H1 (cell line): ENCODE data around the gene CSPG5. TPM values are rescaled to one million over a fixed set of nuclear protein-coding genes. Genes with fewer than 3 reads are reported as not detected.

Experiments used
- CTCF ChIA-PET: fragments of 300-600 bp; sonication (Branson Sonifier 250); formaldehyde crosslinking; loops from one replicate; lab custom pipeline; 2021; ENCODE audit not compliant: partially characterized antibody; lab: Charles Lee
- POLR2A ChIA-PET: fragments of 300-600 bp; sonication (Branson Sonifier 250); formaldehyde crosslinking; loops from one replicate; lab custom pipeline; 2021; ENCODE audit warnings: inconsistent platforms; ENCODE audit not compliant: partially characterized antibody; lab: Charles Lee
- DNase-seq, 2 experiments: peaks; one replicate each; pipeline versions ENCODE4 v3.0.0 to v3.0.0-alpha.2; 2010 to 2022; ENCODE audit warnings: low spot score in 2 of 2, low read depth in 1 of 2, mixed read lengths in 1 of 2
- FAIRE-seq: peaks from 2 replicates; lab custom pipeline; 2011; peaks lifted over from hg19 to GRCh38; lab: Jason Lieb, UNC
- H2AFZ ChIP-seq: 2 replicates; pipeline ENCODE4 v1.8.1; 2012; ENCODE audit warnings: low read length, inconsistent platforms
- H2AK5ac ChIP-seq: 2 replicates; pipeline ENCODE4 v1.6.1; 2013; ENCODE audit warnings: low read depth, low read length
- H2BK120ac ChIP-seq: replicated peaks from 2 replicates; pipeline ENCODE3; 2013; ENCODE audit warnings: low read depth, low read length, inconsistent platforms
- H2BK12ac ChIP-seq: 2 replicates; pipeline ENCODE4 v1.6.1; 2013; ENCODE audit warnings: low read depth, low read length
- H2BK15ac ChIP-seq: 2 replicates; pipeline ENCODE4 v1.6.1; 2013; ENCODE audit warnings: low read length
- H2BK20ac ChIP-seq: 2 replicates; pipeline ENCODE4 v1.6.1; 2013; ENCODE audit warnings: low read length
- H2BK5ac ChIP-seq: 2 replicates; pipeline ENCODE4 v1.6.1; 2013; ENCODE audit warnings: low read depth, low read length
- H3K14ac ChIP-seq: 2 replicates; pipeline ENCODE4 v1.6.1; 2013; ENCODE audit warnings: inconsistent platforms; ENCODE audit not compliant: insufficient read length
- H3K18ac ChIP-seq: 2 replicates; pipeline ENCODE4 v1.6.1; 2013; ENCODE audit warnings: low read length; ENCODE audit errors: extremely low read depth
- H3K23ac ChIP-seq: 2 replicates; pipeline ENCODE4 v1.6.1; 2013; ENCODE audit warnings: inconsistent platforms; ENCODE audit not compliant: insufficient read length
- H3K23me2 ChIP-seq: 2 replicates; pipeline ENCODE4 v1.6.1; 2013; ENCODE audit warnings: low read depth, low read length
- H3K27ac ChIP-seq: 2 replicates; pipeline ENCODE4 v1.6.1; 2011; ENCODE audit warnings: low read depth, low read length, inconsistent platforms
- H3K27me3 ChIP-seq, 4 experiments: replicated peaks in 1 of 4; 1 replicate in 1 of 4; 2 replicates in 3 of 4; pipeline versions ENCODE4 v1.6.1 to v1.8.1; 2011 to 2013; ENCODE audit warnings: low read length in 3 of 4, mild to moderate bottlenecking in 3 of 4, inconsistent platforms in 2 of 4, mixed read lengths in 2 of 4, moderate library complexity in 1 of 4; ENCODE audit not compliant: control insufficient read depth in 3 of 4, insufficient read depth in 3 of 4; ENCODE audit errors: extremely low read depth in 1 of 4
- H3K36me3 ChIP-seq, 4 experiments: 2 replicates each; pipeline versions ENCODE4 v1.6.1 to v1.8.1; 2011 to 2013; ENCODE audit warnings: mild to moderate bottlenecking in 4 of 4, low read length in 3 of 4, moderate library complexity in 2 of 4, control low read depth in 1 of 4, inconsistent platforms in 1 of 4; ENCODE audit not compliant: insufficient read depth in 4 of 4, control insufficient read depth in 2 of 4
- H3K4ac ChIP-seq: replicated peaks from 2 replicates; pipeline ENCODE3; 2013; ENCODE audit warnings: low read length, low read depth, mixed read lengths, inconsistent platforms; ENCODE audit not compliant: insufficient read length
- H3K4me1 ChIP-seq, 4 experiments: replicated peaks in 1 of 4; 1 replicate in 1 of 4; 2 replicates in 3 of 4; pipeline versions ENCODE4 v1.6.1 to v1.8.1; 2011 to 2013; ENCODE audit warnings: low read length in 3 of 4, inconsistent platforms in 2 of 4, mixed read lengths in 1 of 4; ENCODE audit not compliant: insufficient read depth in 4 of 4, control insufficient read depth in 3 of 4
- H3K4me2 ChIP-seq, 2 experiments: 2 replicates each; pipeline versions ENCODE4 v1.6.1 to v1.8.1; 2011 to 2013; ENCODE audit warnings: low read depth in 2 of 2, low read length in 2 of 2, control low read depth in 1 of 2, inconsistent platforms in 1 of 2, mild to moderate bottlenecking in 1 of 2; ENCODE audit not compliant: insufficient read depth in 1 of 2
- H3K4me3 ChIP-seq, 4 experiments: fragments of 200-600, 300-600 bp in 1 of 4; sonication (generic), shearing (Covaris generic), sonication (Bioruptor Twin) in 1 of 4; 2 replicates each; pipeline versions ENCODE4 v1.5.1 to v1.8.1; 2011 to 2016; ENCODE audit warnings: low read length in 4 of 4, low read depth in 3 of 4, control low read depth in 2 of 4, inconsistent platforms in 2 of 4, mild to moderate bottlenecking in 2 of 4, mixed read lengths in 1 of 4, moderate library complexity in 1 of 4; ENCODE audit not compliant: insufficient read depth in 2 of 4; ENCODE audit errors: extremely low read depth in 1 of 4
- H3K56ac ChIP-seq: replicated peaks from 2 replicates; pipeline ENCODE3; 2013; ENCODE audit warnings: low read depth, mild to moderate bottlenecking, mixed read lengths, low read length, inconsistent platforms; ENCODE audit not compliant: insufficient read length
- H3K79me1 ChIP-seq: 2 replicates; pipeline ENCODE4 v1.6.1; 2013; ENCODE audit warnings: low read depth, low read length, control low read depth
- H3K79me2 ChIP-seq, 2 experiments: 2 replicates each; pipeline versions ENCODE4 v1.6.1 to v1.8.1; 2012 to 2013; ENCODE audit warnings: low read length in 2 of 2, mild to moderate bottlenecking in 2 of 2, inconsistent platforms in 1 of 2; ENCODE audit not compliant: insufficient read depth in 2 of 2, control insufficient read depth in 1 of 2
- H3K9ac ChIP-seq, 4 experiments: replicated peaks in 1 of 4; 1 replicate in 1 of 4; 2 replicates in 3 of 4; pipeline versions ENCODE4 v1.6.1 to v1.8.1; 2011 to 2013; ENCODE audit warnings: low read depth in 3 of 4, low read length in 3 of 4, control low read depth in 2 of 4, mild to moderate bottlenecking in 2 of 4, moderate library complexity in 2 of 4, inconsistent platforms in 1 of 4; ENCODE audit errors: extremely low read depth in 1 of 4
- H3K9me3 ChIP-seq, 2 experiments: 2 replicates each; pipeline versions ENCODE4 v1.6.1 to v1.8.1; 2012 to 2013; ENCODE audit warnings: mild to moderate bottlenecking in 2 of 2, moderate library complexity in 2 of 2, control low read depth in 1 of 2, inconsistent platforms in 1 of 2, low read depth in 1 of 2, low read length in 1 of 2, mixed read lengths in 1 of 2; ENCODE audit not compliant: insufficient read depth in 2 of 2
- H4K20me1 ChIP-seq, 2 experiments: replicated peaks in 1 of 2; 2 replicates each; pipeline versions ENCODE3 to v1.8.1; 2011 to 2013; ENCODE audit warnings: inconsistent platforms in 2 of 2, low read length in 2 of 2, mild to moderate bottlenecking in 1 of 2; ENCODE audit not compliant: insufficient read depth in 2 of 2, control insufficient read depth in 1 of 2
- H4K5ac ChIP-seq: 2 replicates; pipeline ENCODE4 v1.6.1; 2013; ENCODE audit warnings: low read length, low read depth, mixed read lengths, inconsistent platforms; ENCODE audit not compliant: insufficient read length
- H4K8ac ChIP-seq: 2 replicates; pipeline ENCODE4 v1.8.0; 2013; ENCODE audit warnings: mild to moderate bottlenecking, moderate library complexity, low read length, inconsistent platforms; ENCODE audit not compliant: insufficient read depth; ENCODE audit errors: extremely low read depth
- H4K91ac ChIP-seq: replicated peaks from 2 replicates; pipeline ENCODE3; 2013; ENCODE audit warnings: low read length, mixed read lengths, inconsistent platforms; ENCODE audit not compliant: insufficient read length
- BCL11A ChIP-seq, 2 experiments: IDR thresholded peaks; one replicate each; pipeline ENCODE4 v1.6.1; 2011; ENCODE audit warnings: low read depth in 2 of 2, low read length in 2 of 2, mild to moderate bottlenecking in 2 of 2
- E2F6 ChIP-seq: IDR thresholded peaks from 2 replicates; pipeline ENCODE4 v1.6.1; 2012; ENCODE audit warnings: inconsistent platforms
- EGR1 ChIP-seq: IDR thresholded peaks from 2 replicates; pipeline ENCODE4 v1.6.1; 2011; ENCODE audit warnings: low read depth, low read length, borderline replicate concordance
- EP300 ChIP-seq, 2 experiments: IDR thresholded peaks; 1 replicate in 1 of 2; 2 replicates in 1 of 2; pipeline ENCODE4 v1.6.1; 2011 to 2012; ENCODE audit warnings: low read depth in 2 of 2, low read length in 2 of 2, mild to moderate bottlenecking in 2 of 2, borderline replicate concordance in 1 of 2, inconsistent platforms in 1 of 2, moderate library complexity in 1 of 2
- KDM1A ChIP-seq: fragments of 200-600, 300-600 bp; sonication (generic); IDR thresholded peaks from 2 replicates; pipeline ENCODE4 v1.7.1; 2016; ENCODE audit warnings: mild to moderate bottlenecking, low read length, borderline replicate concordance
- NRF1 ChIP-seq: IDR thresholded peaks from 2 replicates; pipeline ENCODE4 v1.6.1; 2011; ENCODE audit warnings: mild to moderate bottlenecking, low read depth, low read length, improper control_type of control experiment
- RNF2 ChIP-seq: fragments of 200-900, 300-1000 bp; sonication (generic); IDR thresholded peaks from 2 replicates; pipeline ENCODE4 v1.7.1; 2016; ENCODE audit warnings: borderline replicate concordance, low read depth, mild to moderate bottlenecking, antibody characterized with exemption, low read length; ENCODE audit not compliant: poor library complexity, severe bottlenecking; ENCODE audit errors: missing control alignments
- SAP30 ChIP-seq: fragments of 300-600 bp; sonication (generic); IDR thresholded peaks from 2 replicates; pipeline ENCODE4 v1.7.1; 2012; ENCODE audit warnings: low read length, moderate library complexity, mild to moderate bottlenecking, inconsistent platforms; ENCODE audit not compliant: insufficient read depth, insufficient replicate concordance
- TAF1 ChIP-seq: IDR thresholded peaks from 2 replicates; pipeline ENCODE4 v1.6.1; 2011; ENCODE audit warnings: mild to moderate bottlenecking, low read depth, low read length
- TAF7 ChIP-seq: optimal IDR thresholded peaks from 2 replicates; pipeline ENCODE3; 2011; ENCODE audit warnings: low read depth, mild to moderate bottlenecking, inconsistent platforms, low read length, moderate library complexity, borderline replicate concordance
- TEAD4 ChIP-seq: IDR thresholded peaks from 2 replicates; pipeline ENCODE4 v1.6.1; 2012; ENCODE audit warnings: low read depth, low read length, inconsistent platforms, mixed read lengths
- WGBS, 2 experiments: shearing (Covaris generic) in 1 of 2; methylation state at CpG; one replicate each; pipeline versions ENCODE4 v1.1.6 to v1.1.7; 2013 to 2015; ENCODE audit warnings: low lambda C conversion rate in 2 of 2, mixed read lengths in 2 of 2, inconsistent platforms in 1 of 2, low coverage in 1 of 2, missing lambda C conversion rate in 1 of 2; ENCODE audit not compliant: insufficient replicate concordance in 2 of 2, insufficient coverage in 1 of 2, insufficient read length in 1 of 2; ENCODE audit errors: extremely low coverage in 1 of 2, missing lambda C conversion rate in 1 of 2; 5-methylcytosine and 5-hydroxymethylcytosine counted together
- polyA plus RNA-seq, 7 experiments: library from polyadenylated mRNA; depleted of rRNA in 3 of 7; stranded (reverse) in 5 of 7; unstranded in 2 of 7; fragments of >200 nt in 5 of 7; fragments of 200-250 nt in 2 of 7; gene quantifications; 1 replicate in 5 of 7; 2 replicates in 1 of 7; 4 replicates in 1 of 7; pipeline versions ENCODE4 v1.2.1 to v1.2.3, GENCODE V29; 2011 to 2013; ENCODE audit warnings: missing spikeins in 2 of 7, mixed read lengths in 2 of 7
- total RNA-seq: library from RNA; stranded (reverse); fragmentation: NEBNext Ultra II Directional; extraction: Animal tissue kit (Norgen Biotek cat#: 25700); gene quantifications from 2 replicates; pipeline ENCODE4 v1.2.1, GENCODE V29; 2021

CSPG5 gene
- total and polyA plus RNA-seq, 2 of the 8 experiments (the other 6 are each of a cell fraction or from before 2014, with no cell fraction given): 2.1 to 7.4 TPM

GRCh38 chr3:47586746-47587145, 8.1 kb upstream of the CSPG5 start:
- FAIRE-seq (no peak), DNase-seq (no peak)
- Histone ChIP-seq H2BK15ac (no peak overlapping the region), H3K4me1 (peaks cover 0 to 4% (median 1%) of the 10 kb centered on the region in 4 experiments; a peak in 2 of 7 replicates), H3K36me3 (peaks cover 23 to 57% (median 43%) of the 10 kb centered on the region in 4 experiments), H3K14ac (no peak overlapping the region), H2BK12ac (no peak overlapping the region), H2AFZ (no peak overlapping the region), H4K8ac (no peak overlapping the region), H3K79me1 (no peaks in the 10 kb centered on the region; the same call in 1 of the 2 replicates), H3K27me3 (no peaks in the 10 kb centered on the region; a peak in 1 of 7 replicates), H3K4me3 (no peak overlapping the region), H3K79me2 (no peaks in the 10 kb centered on the region; a peak in 1 of 4 replicates), H3K23me2 (no peaks in the 10 kb centered on the region; the same call in 1 of the 2 replicates), H3K18ac (no peak overlapping the region), H2BK20ac (no peak overlapping the region), H4K5ac (no peak overlapping the region), H3K23ac (no peak overlapping the region), H4K91ac (no peak overlapping the region), H4K20me1 (peaks cover 0 to 4% of the 10 kb centered on the region in 2 experiments), H3K4ac (no peak overlapping the region), H2AK5ac (no peak overlapping the region), H3K56ac (no peak overlapping the region), H3K4me2 (no peak overlapping the region), H3K9ac (no peak overlapping the region), H3K27ac (no peak overlapping the region), H2BK120ac (no peak overlapping the region), H2BK5ac (no peak overlapping the region), H3K9me3 (no peaks in the 10 kb centered on the region)
- CTCF ChIA-PET: interaction anchor here (0.7 to 1.9 kb wide), 3 partner anchors 35 to 77 kb away, joined by 3 to 6 read pairs (median 4); no protein-coding TSS in a partner anchor
- no peak for TF ChIP-seq KDM1A
- TF ChIP-seq TAF1: no peak
- no peak for TF ChIP-seq E2F6
- no peak for TF ChIP-seq RNF2
- TF ChIP-seq BCL11A (IDR thresholded peaks at IDR 0.05; ENCODE audit: low read depth in 2 of 2, low read length in 2 of 2): no peak
- no peak for TF ChIP-seq EP300 (IDR thresholded peaks at IDR 0.05; ENCODE audit: borderline replicate concordance in 1 of 2, low read depth in 2 of 2, low read length in 2 of 2)
- TF ChIP-seq TAF7: no peak
- no peak for TF ChIP-seq TEAD4
- TF ChIP-seq SAP30: no peak
- TF ChIP-seq NRF1: no peak
- no peak for TF ChIP-seq EGR1
- POLR2A ChIA-PET: interaction anchor here (1.1 kb wide), 1 partner anchor 9 kb away, joined by 3 read pairs; the partner anchor contains the start of gene CSPG5
- WGBS, 2 experiments: 99% methylated on average over 6 of the region's 6 CpGs; no CpG with 5 or more reads in 1 of the 2 experiments
